MCF 10A (cell line): ENCODE measurements around the gene PDIA5. TPM values are rescaled to one million over a fixed set of nuclear protein-coding genes. Genes with fewer than 3 reads are reported as not detected.
A peak's percentile ranks its signal among the peaks of the same experiment; 100 is the strongest.

Experiments
- BruUV-seq: library from RNA; stranded (reverse); fragments of 400-500 nt; replicated peaks from 2 replicates; lab custom pipeline; 2021; lab: Mats Ljungman, UMichigan
- CTCF ChIA-PET: fragments of 300-600 bp; sonication (Branson Sonifier 250); formaldehyde crosslinking; extraction: SDS; loops from one replicate; lab custom pipeline; 2021; ENCODE audit warnings: antibody characterized with exemption, inconsistent platforms; lab: Yijun Ruan, JAX
- POLR2A ChIA-PET: fragments of 300-600, 350-650 bp; sonication (Branson Sonifier 250); formaldehyde crosslinking; extraction: SDS; loops from one replicate; lab custom pipeline; 2020; ENCODE audit warnings: antibody characterized with exemption, inconsistent platforms; lab: Yijun Ruan, JAX
- DNase-seq: peaks from one replicate; pipeline ENCODE4 v3.0.0-alpha.2; 2018; ENCODE audit not compliant: unreplicated experiment
- H3K27ac Mint-ChIP-seq: one replicate; pipeline ENCODE4 v1.8.0; 2022; ENCODE audit warnings: mild to moderate bottlenecking, low read depth, mixed read lengths; ENCODE audit not compliant: unreplicated experiment
- H3K27me3 Mint-ChIP-seq: one replicate; pipeline ENCODE4 v1.8.0; 2022; ENCODE audit warnings: mixed read lengths; ENCODE audit not compliant: insufficient read depth, unreplicated experiment
- H3K36me3 Mint-ChIP-seq: one replicate; pipeline ENCODE4 v1.8.0; 2022; ENCODE audit warnings: mild to moderate bottlenecking, moderate library complexity, mixed read lengths; ENCODE audit not compliant: insufficient read depth, unreplicated experiment
- H3K4me1 Mint-ChIP-seq: one replicate; pipeline ENCODE4 v1.8.0; 2022; ENCODE audit warnings: mixed read lengths; ENCODE audit not compliant: insufficient read depth, unreplicated experiment
- H3K4me3 Mint-ChIP-seq: one replicate; pipeline ENCODE4 v1.8.0; 2022; ENCODE audit warnings: mild to moderate bottlenecking, moderate library complexity, mixed read lengths; ENCODE audit not compliant: unreplicated experiment
- H3K9me3 Mint-ChIP-seq: one replicate; pipeline ENCODE4 v1.8.0; 2022; ENCODE audit warnings: mixed read lengths; ENCODE audit not compliant: unreplicated experiment
- CTCF ChIP-seq: fragments of 200-600 bp; IDR thresholded peaks from one replicate; pipeline ENCODE4 v1.8.0; 2022; ENCODE audit warnings: antibody characterized with exemption, mild to moderate bottlenecking; ENCODE audit not compliant: unreplicated experiment
- intact Hi-C: fragments of 100-400 bp; cut with micrococcal nuclease; formaldehyde crosslinking; loops from 2 replicates; pipeline ENCODE4 v1.14.1; 2022
- total RNA-seq: library from RNA; stranded (reverse); gene quantifications from 2 replicates; pipeline ENCODE4 v1.2.3, GENCODE V29; 2022

PDIA5 gene
- total RNA-seq, 1 experiment from 2014 or later, result 47.7 TPM

- ChIA-PET POLR2A (interaction anchor here (0.6 to 2.1 kb wide), 9 partner anchors 9 to 611 kb away, joined by 3 to 14 read pairs (median 3); partner anchors contain the start of gene HSPBAP1), CTCF (interaction anchor here (0.6 to 6.2 kb wide), 41 partner anchors 13 to 533 kb away, joined by 3 to 89 read pairs (median 4); partner anchors contain the start of genes DTX3L and PARP9)
- Mint-ChIP-seq H3K36me3 (no peaks in the 10 kb centered on the region), H3K4me1 (peaks cover 9% of the 10 kb centered on the region), H3K9me3 (no peaks in the 10 kb centered on the region), H3K4me3 (peak within 1 kb of the TSS; percentile 52), H3K27ac (no peak within 1 kb of the TSS), H3K27me3 (peaks cover 57% of the 10 kb centered on the region)
- no TSS peak for BruUV-seq
- TF ChIP-seq CTCF, result peak; percentile 31
- intact Hi-C loops, result loop anchor here (1.0 to 5.0 kb wide), 5 partner anchors 84 to 633 kb away; partner anchors contain the start of genes DTX3L and PARP9
- peak; percentile 29 for DNase-seq
Measured at GRCh38 chr3:123027292-123028232, 39.3 kb upstream of the PDIA5 start, which contains the start of gene SEMA5B. Gene SEMA5B (minus strand): TSS chr3:123027763. CDS start chr3:122961263, 66,500 bp downstream.

- DNase-seq, result peak; percentile 79
- Mint-ChIP-seq H3K27ac (no peak overlapping the region), H3K9me3 (no peaks in the 10 kb centered on the region), H3K4me1 (peaks cover 9% of the 10 kb centered on the region), H3K27me3 (peaks cover 50% of the 10 kb centered on the region), H3K4me3 (peak overlapping the region; percentile 52), H3K36me3 (no peaks in the 10 kb centered on the region)
- BruUV-seq, result no TSS peak
- CTCF ChIA-PET, result interaction anchor here (0.6 to 6.2 kb wide), 41 partner anchors 14 to 1481 kb away, joined by 3 to 89 read pairs (median 4); partner anchors contain the start of genes DTX3L and PARP9
- intact Hi-C loops, result loop anchor here (1.0 to 5.0 kb wide), 5 partner anchors 85 to 634 kb away; partner anchors contain the start of genes DTX3L and PARP9
- POLR2A ChIA-PET, result interaction anchor here (0.9 to 2.1 kb wide), 6 partner anchors 58 to 612 kb away, joined by 3 to 14 read pairs (median 4); partner anchors contain the start of gene HSPBAP1
- TF ChIP-seq CTCF, result peak; percentile 66
Measured at GRCh38 chr3:123028233-123028828, 38.5 kb upstream of the PDIA5 start.

DNA sequence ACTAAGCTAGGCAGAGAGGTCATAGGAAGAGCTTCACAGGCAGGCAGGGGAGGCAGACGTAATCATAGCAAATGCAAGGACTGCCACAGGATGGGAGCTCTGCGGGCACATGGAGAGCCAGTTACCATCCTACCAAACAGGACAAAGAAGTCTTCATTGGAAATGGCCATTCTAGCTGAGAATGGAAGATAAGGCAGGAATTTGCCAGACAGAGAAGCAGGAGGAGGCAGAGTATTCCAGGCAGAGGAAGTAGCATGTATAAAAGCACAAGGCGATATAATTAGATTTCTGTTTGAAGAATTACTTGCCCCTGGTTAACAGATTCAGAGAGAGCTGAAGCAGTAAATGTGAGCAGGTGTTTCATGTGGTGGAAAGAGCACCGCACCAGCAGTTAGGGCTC, 35.8 kb upstream of the PDIA5 start:
- intact Hi-C loops, result no loop called here
- Mint-ChIP-seq H3K4me3 (no peak overlapping the region), H3K9me3 (no peaks in the 10 kb centered on the region), H3K4me1 (peaks cover 14% of the 10 kb centered on the region), H3K36me3 (no peaks in the 10 kb centered on the region), H3K27ac (no peak overlapping the region), H3K27me3 (peaks cover 27% of the 10 kb centered on the region)
- TF ChIP-seq CTCF, result no peak
- ChIA-PET POLR2A (interaction anchor here (1.2 to 1.5 kb wide), 2 partner anchors 163 to 174 kb away, joined by 3 read pairs; no protein-coding TSS in a partner anchor), CTCF (interaction anchor here (0.9 to 6.2 kb wide), 8 partner anchors 10 to 272 kb away, joined by 3 to 89 read pairs (median 8); partner anchors contain the start of gene PDIA5)
- no peak for DNase-seq
- no TSS peak for BruUV-seq
